ENCODE measurements around the gene AOAH.

DNA sequence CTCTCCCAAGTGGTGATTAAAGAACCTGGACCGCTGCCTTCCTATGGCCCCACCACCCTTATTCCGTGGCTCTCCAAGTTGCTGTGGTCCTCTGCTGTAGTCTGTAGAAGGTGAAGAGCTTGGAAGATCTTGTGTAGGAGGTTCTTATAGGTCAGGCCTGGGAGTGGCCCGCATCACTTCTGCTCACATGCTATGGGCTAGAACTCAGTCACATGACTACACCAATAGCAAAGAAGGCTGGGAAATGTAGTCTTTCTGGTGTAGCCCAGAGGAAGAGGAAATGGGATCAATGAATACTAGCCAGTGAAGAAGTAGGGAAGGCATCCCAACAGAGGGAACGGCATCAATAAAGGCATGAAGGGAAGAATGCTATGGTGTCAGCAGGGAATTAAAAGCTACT, 41.3 kb upstream of the AOAH start:
- TF ChIP-seq CTCF (IDR thresholded peaks at IDR 0.05), result no peak
- TF ChIP-seq EZH2 (IDR thresholded peaks at IDR 0.05), result no peak
- no peak for TF ChIP-seq EZH2phosphoT487 (IDR thresholded peaks at IDR 0.05)

Data from neural progenitor cell (in vitro differentiated cells).